ENCODE results near the gene SGCA.

Gene SGCA

DNA sequence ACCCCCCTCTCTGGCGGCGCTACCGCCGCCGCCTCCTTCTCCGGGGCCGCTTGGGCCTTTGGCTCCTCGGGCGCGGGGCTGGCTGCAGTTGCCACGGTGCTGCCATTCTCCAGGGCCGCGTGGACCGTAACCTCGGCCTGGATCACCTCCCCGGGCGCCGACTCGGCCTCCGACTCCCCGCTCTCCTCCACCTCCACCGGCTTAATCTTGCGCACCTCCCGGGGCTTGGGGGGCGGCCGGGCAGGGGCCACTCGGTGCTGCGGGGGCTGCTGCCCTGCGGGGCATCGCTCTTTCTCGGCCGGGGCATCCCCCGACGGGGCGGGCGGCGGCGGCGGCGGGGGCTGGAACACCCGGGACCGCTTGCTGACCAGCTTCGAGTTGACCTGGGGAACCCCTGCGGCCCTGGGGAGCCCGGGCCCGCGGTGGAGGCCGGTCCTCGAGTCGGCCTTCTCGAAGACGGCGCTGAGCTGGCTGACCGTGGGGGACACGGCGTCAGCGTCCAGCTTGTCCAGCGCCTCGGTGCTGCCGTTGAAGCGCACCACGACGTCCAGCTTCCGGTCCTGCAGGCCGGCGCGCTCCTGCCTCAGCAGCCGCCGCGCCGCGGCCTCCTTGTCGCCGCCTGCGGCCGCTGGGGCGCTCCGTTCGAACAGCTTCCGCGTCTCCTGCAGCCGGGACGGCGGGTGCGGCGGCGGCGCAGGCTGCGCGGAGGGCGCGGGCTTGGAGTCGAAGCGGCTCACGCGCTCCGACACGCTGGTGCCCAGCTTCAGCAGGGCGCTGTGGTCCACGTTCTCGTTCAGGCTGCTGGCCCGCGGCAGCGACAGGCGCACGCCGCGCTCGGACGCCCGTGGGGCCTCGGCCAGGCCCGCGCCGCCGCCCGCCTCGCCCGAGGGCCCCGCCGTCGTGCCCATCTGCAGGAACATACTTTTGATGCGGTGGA is 16.1 kb upstream of the SGCA start:
- Histone ChIP-seq H3K9me3 (ENCODE audit: low read length) (no peaks in the 10 kb centered on the region), H3F3A (ENCODE audit: insufficient read depth, low read length) (no peaks in the 10 kb centered on the region), H3K79me2 (ENCODE audit: insufficient read depth, low read length) (no peaks in the 10 kb centered on the region), H4K20me1 (ENCODE audit: insufficient read depth, low read length) (no peaks in the 10 kb centered on the region), H3K4me3 (ENCODE audit: low read depth, low read length, poor library complexity, severe bottlenecking) (peak overlapping the region; percentile 80), H3K4me1 (ENCODE audit: insufficient read depth, low read length, severe bottlenecking) (peaks cover 35% of the 10 kb centered on the region), H3K4me2 (ENCODE audit: low read length) (peak overlapping the region; percentile 69), H3K9ac (ENCODE audit: low read length) (peak overlapping the region; percentile 93), H3K27ac (ENCODE audit: low read depth, low read length, poor library complexity, severe bottlenecking) (peak overlapping the region; percentile 70), H3K9me2 (ENCODE audit: low read depth, low read length) (no peaks in the 10 kb centered on the region), H2AFZ (ENCODE audit: low read length) (no peak overlapping the region), H3K36me3 (ENCODE audit: insufficient read depth, low read length) (peaks cover 10% of the 10 kb centered on the region), H3K27me3 (ENCODE audit: insufficient read depth, low read length) (no peaks in the 10 kb centered on the region)
- TF ChIP-seq EZH2 (IDR thresholded peaks at IDR 0.05; ENCODE audit: borderline replicate concordance, low read length), result no peak
- TF ChIP-seq, protein P1, sequence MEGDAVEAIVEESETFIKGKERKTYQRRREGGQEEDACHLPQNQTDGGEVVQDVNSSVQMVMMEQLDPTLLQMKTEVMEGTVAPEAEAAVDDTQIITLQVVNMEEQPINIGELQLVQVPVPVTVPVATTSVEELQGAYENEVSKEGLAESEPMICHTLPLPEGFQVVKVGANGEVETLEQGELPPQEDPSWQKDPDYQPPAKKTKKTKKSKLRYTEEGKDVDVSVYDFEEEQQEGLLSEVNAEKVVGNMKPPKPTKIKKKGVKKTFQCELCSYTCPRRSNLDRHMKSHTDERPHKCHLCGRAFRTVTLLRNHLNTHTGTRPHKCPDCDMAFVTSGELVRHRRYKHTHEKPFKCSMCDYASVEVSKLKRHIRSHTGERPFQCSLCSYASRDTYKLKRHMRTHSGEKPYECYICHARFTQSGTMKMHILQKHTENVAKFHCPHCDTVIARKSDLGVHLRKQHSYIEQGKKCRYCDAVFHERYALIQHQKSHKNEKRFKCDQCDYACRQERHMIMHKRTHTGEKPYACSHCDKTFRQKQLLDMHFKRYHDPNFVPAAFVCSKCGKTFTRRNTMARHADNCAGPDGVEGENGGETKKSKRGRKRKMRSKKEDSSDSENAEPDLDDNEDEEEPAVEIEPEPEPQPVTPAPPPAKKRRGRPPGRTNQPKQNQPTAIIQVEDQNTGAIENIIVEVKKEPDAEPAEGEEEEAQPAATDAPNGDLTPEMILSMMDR (IDR thresholded peaks at IDR 0.05; ENCODE audit: low read length), result no peak

DNA sequence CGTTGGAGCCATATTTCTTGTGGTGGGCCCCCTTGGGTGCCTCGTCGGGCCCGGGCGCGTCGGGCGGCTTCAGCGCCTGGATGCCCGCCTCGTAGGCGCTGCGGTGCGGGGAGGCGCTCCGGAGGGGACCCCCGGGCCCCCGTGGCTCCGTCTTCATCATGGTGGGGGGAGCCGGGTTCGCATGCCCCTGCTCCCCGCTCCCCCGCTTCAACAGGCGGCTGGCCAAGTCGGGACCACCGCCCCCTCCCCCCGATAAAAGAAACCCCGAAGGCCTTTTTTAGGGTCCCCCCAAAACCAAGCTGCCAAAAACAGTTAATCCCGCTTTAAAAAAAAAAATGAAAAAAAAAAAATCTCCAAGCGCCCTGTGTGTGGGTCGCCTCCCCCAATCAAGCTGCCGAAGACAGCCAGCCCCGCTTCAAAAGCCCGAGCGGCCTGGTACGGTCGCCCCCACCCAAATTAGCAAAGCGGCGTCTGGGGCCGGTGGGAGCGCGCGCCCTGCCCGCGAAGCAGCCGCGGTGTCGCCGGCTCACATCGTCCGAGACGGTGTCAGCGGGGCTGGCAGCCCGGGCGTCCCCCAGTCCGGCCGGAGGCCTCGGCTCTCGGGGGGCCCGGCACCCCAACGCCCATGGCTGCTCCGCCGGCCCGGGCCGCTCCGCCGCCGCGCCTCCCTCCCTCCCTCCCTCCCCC is 15.3 kb upstream of the SGCA start, which contains the start of gene PPP1R9B:
Gene PPP1R9B, minus strand, starts transcription at position 324 of the 687 bp plus-strand sequence. Its CDS starts 164 bp downstream, at position 160.
- no peak for TF ChIP-seq EZH2 (IDR thresholded peaks at IDR 0.05; ENCODE audit: borderline replicate concordance, low read length)
- TF ChIP-seq, protein P1 (IDR thresholded peaks at IDR 0.05; ENCODE audit: low read length), result no peak

DNA sequence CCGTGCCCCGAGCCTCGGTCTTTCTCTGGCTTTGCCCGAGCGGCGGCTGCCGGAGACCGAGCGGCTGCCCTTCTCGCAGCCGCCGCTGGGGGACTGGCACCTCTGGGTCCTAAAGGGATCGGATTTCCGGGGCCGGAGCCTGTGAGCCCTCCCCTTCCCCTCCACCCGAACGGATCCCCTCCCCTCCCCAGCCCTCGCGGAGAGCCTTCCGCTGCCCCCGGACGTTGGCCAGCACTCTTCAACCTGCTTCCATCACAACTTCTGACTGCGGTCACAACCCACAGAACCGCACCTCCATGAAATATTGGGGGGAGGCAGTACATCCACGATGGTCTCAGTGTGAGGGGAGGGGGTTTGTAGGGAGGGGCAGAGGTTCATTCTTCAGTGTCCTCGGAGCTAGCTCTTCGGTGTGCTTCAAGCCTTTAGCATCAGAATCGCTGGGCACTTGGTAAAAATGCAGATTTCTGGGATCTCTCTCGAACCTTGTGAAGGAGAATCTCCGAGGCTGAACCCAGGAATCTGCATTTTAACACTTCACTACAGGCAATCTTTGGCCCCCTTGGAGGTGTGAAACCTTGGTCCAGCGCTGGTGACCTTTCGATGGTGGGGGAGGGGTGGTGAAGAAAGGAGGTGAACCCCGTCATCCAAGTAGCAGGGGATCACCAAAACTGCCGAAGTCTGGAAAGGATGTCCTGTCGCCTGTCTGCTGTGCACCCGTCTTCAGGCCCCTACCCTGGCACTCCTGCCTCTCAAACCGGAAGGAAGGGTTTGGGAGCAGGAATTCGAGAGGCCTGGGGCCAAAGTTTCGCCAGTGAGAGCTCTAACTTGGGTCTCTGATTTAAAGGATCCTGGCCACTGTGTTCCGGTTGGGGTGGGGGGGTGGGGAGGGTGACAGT is 14.5 kb upstream of the SGCA start:
- peaks cover 35% of the 10 kb centered on the region for H3K4me1 ChIP-seq (ENCODE audit: insufficient read depth, low read length, severe bottlenecking)

More for the DNA sequence above, 15.3 kb upstream of the SGCA start, which contains the start of gene PPP1R9B:
- Histone ChIP-seq H3F3A (ENCODE audit: insufficient read depth, low read length) (no peaks in the 10 kb centered on the region; the same call in 1 of the 2 replicates), H4K20me1 (ENCODE audit: insufficient read depth, low read length) (no peaks in the 10 kb centered on the region), H3K27ac (ENCODE audit: low read depth, low read length, poor library complexity, severe bottlenecking) (peak within 1 kb of the TSS; percentile 70), H3K79me2 (ENCODE audit: insufficient read depth, low read length) (no peaks in the 10 kb centered on the region), H3K4me2 (ENCODE audit: low read length) (peak within 1 kb of the TSS; percentile 97), H3K9ac (ENCODE audit: low read length) (peak within 1 kb of the TSS; percentile 93), H3K9me2 (ENCODE audit: low read depth, low read length) (no peaks in the 10 kb centered on the region), H3K9me3 (ENCODE audit: low read length) (no peaks in the 10 kb centered on the region), H3K4me1 (ENCODE audit: insufficient read depth, low read length, severe bottlenecking) (peaks cover 35% of the 10 kb centered on the region), H3K36me3 (ENCODE audit: insufficient read depth, low read length) (peaks cover 2% of the 10 kb centered on the region; the same call in 1 of the 2 replicates), H3K4me3 (ENCODE audit: low read depth, low read length, poor library complexity, severe bottlenecking) (peak within 1 kb of the TSS; percentile 80), H2AFZ (ENCODE audit: low read length) (no peak within 1 kb of the TSS), H3K27me3 (ENCODE audit: insufficient read depth, low read length) (no peaks in the 10 kb centered on the region)

More for the DNA sequence above, 14.5 kb upstream of the SGCA start:
- Histone ChIP-seq H3K27ac (ENCODE audit: low read depth, low read length, poor library complexity, severe bottlenecking) (peak overlapping the region; percentile 58), H3K4me2 (ENCODE audit: low read length) (peak overlapping the region; percentile 97), H3K9me2 (ENCODE audit: low read depth, low read length) (no peaks in the 10 kb centered on the region), H3F3A (ENCODE audit: insufficient read depth, low read length) (no peaks in the 10 kb centered on the region; the same call in 1 of the 2 replicates), H2AFZ (ENCODE audit: low read length) (no peak overlapping the region), H4K20me1 (ENCODE audit: insufficient read depth, low read length) (no peaks in the 10 kb centered on the region), H3K9ac (ENCODE audit: low read length) (peak overlapping the region; percentile 93), H3K79me2 (ENCODE audit: insufficient read depth, low read length) (no peaks in the 10 kb centered on the region), H3K4me3 (ENCODE audit: low read depth, low read length, poor library complexity, severe bottlenecking) (peak overlapping the region; percentile 80), H3K27me3 (ENCODE audit: insufficient read depth, low read length) (no peaks in the 10 kb centered on the region), H3K36me3 (ENCODE audit: insufficient read depth, low read length) (no peaks in the 10 kb centered on the region), H3K9me3 (ENCODE audit: low read length) (no peaks in the 10 kb centered on the region)
- no peak for TF ChIP-seq EZH2 (IDR thresholded peaks at IDR 0.05; ENCODE audit: borderline replicate concordance, low read length)
- TF ChIP-seq, protein P1 (IDR thresholded peaks at IDR 0.05; ENCODE audit: low read length), result peak; percentile 29; the same call in 1 of the 2 replicates
